Measurements from ENCODE around the gene KLF2.

DNA sequence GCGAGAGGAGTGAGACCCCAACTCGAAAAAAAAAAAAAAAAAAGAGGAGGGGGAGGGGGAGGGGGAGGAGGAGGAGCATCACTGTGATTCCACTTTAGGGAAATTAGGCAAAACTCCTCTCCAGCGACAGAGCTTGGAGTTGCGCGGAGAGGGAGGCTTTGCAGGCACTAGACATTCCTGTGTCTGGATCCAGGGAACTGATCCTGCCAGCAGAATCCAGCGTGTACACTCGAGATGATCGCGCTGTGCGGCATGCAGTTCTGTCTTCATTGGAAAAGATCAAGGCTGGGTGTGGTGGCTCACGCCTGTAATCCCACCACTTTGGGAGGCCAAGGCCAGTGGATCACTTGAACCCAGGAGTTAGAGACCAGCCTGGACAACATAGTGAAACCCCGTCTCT is 29.6 kb upstream of the KLF2 start:
- TF ChIP-seq, protein P1, sequence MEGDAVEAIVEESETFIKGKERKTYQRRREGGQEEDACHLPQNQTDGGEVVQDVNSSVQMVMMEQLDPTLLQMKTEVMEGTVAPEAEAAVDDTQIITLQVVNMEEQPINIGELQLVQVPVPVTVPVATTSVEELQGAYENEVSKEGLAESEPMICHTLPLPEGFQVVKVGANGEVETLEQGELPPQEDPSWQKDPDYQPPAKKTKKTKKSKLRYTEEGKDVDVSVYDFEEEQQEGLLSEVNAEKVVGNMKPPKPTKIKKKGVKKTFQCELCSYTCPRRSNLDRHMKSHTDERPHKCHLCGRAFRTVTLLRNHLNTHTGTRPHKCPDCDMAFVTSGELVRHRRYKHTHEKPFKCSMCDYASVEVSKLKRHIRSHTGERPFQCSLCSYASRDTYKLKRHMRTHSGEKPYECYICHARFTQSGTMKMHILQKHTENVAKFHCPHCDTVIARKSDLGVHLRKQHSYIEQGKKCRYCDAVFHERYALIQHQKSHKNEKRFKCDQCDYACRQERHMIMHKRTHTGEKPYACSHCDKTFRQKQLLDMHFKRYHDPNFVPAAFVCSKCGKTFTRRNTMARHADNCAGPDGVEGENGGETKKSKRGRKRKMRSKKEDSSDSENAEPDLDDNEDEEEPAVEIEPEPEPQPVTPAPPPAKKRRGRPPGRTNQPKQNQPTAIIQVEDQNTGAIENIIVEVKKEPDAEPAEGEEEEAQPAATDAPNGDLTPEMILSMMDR (conservative IDR thresholded peaks at IDR 0.05 in 1 of 2, IDR thresholded peaks at IDR 0.05 in 1 of 2; ENCODE audit: low read depth in 1 of 2, low read length in 2 of 2): no peak
- no peak for TF ChIP-seq EZH2 (IDR thresholded peaks at IDR 0.05; ENCODE audit: low read length, missing control alignments)

Data from fibroblast of lung (primary cell).